HepG2 (cell line): ENCODE results near the gene PLPPR4. TPM values are rescaled to one million over a fixed set of nuclear protein-coding genes. Genes with fewer than 3 reads are reported as not detected.

Experiments
- ATAC-seq: fragments of 200-7000 bp; cut with Tn5 transposase; 3 replicates; pipeline ENCODE4 v1.9.1; 2020; ENCODE audit warnings: mild to moderate bottlenecking, moderate library complexity
- BruUV-seq: library from RNA; stranded (reverse); fragments of 400-500 nt; replicated peaks from 2 replicates; lab custom pipeline; 2021; lab: Mats Ljungman, UMichigan
- CTCF ChIA-PET: fragments of 300-600 bp; formaldehyde crosslinking; extraction: SDS; loops from one replicate; lab custom pipeline; 2021; ENCODE audit warnings: low total read pairs, inconsistent platforms, low intra/inter-chr PET ratio; lab: Yijun Ruan, JAX
- POLR2A ChIA-PET: fragments of 350-600 bp; sonication (Branson Sonifier 250); formaldehyde crosslinking; loops from one replicate; lab custom pipeline; 2020; ENCODE audit warnings: antibody characterized with exemption, inconsistent platforms; lab: Yijun Ruan, JAX
- DNase-seq: peaks from one replicate; pipeline ENCODE4 v3.0.0-alpha.2; 2015; ENCODE audit warnings: low spot score
- FAIRE-seq: peaks from 3 replicates; lab custom pipeline; 2011; peaks lifted over from hg19 to GRCh38; lab: Jason Lieb, UNC
- H2AFZ ChIP-seq: one replicate; pipeline ENCODE4 v1.6.1; 2011; ENCODE audit warnings: low read length, inconsistent platforms
- H3K27ac ChIP-seq: fragments of 300-600 bp; 3 replicates; pipeline ENCODE4 v1.8.0; 2011; ENCODE audit warnings: mixed run types, mild to moderate bottlenecking, mixed read lengths, low read length, inconsistent platforms; ENCODE audit not compliant: insufficient read depth; ENCODE audit errors: extremely low read length
- H3K27me3 ChIP-seq, 2 experiments: fragments of 200-600 bp in 1 of 2; 2 replicates in 1 of 2; 3 replicates in 1 of 2; pipeline versions ENCODE4 v1.6.0 to v1.8.0; 2011; ENCODE audit warnings: low read length in 2 of 2, mild to moderate bottlenecking in 2 of 2, moderate library complexity in 2 of 2, inconsistent platforms in 1 of 2; ENCODE audit not compliant: insufficient read depth in 2 of 2, control insufficient read depth in 1 of 2
- H3K36me3 ChIP-seq, 2 experiments: fragments of 200-600 bp in 1 of 2; replicated peaks in 1 of 2; 2 replicates in 1 of 2; 3 replicates in 1 of 2; pipeline versions ENCODE4 v1.5.1 to v1.8.0; 2011; ENCODE audit warnings: low read length in 2 of 2, inconsistent platforms in 1 of 2; ENCODE audit not compliant: insufficient read depth in 2 of 2, control insufficient read depth in 1 of 2
- H3K4me1 ChIP-seq: 2 replicates; pipeline ENCODE4 v1.5.1; 2012; ENCODE audit warnings: low read length, inconsistent platforms; ENCODE audit not compliant: insufficient read depth
- H3K4me2 ChIP-seq: 2 replicates; pipeline ENCODE4 v1.6.0; 2011; ENCODE audit warnings: low read depth, low read length, inconsistent platforms
- H3K4me3 ChIP-seq, 3 experiments: fragments of 200-600 bp in 1 of 3; sonication (generic), shearing (Covaris generic) in 1 of 3; replicated peaks in 1 of 3; 2 replicates each; pipeline ENCODE4 v1.5.1; 2011 to 2016; ENCODE audit warnings: low read length in 3 of 3, inconsistent platforms in 2 of 3, low read depth in 2 of 3, mild to moderate bottlenecking in 2 of 3, control low read depth in 1 of 3, mixed read lengths in 1 of 3; ENCODE audit not compliant: insufficient read depth in 1 of 3
- H3K79me2 ChIP-seq: one replicate; pipeline ENCODE4 v1.6.1; 2011; ENCODE audit warnings: low read length, inconsistent platforms; ENCODE audit not compliant: insufficient read depth
- H3K9ac ChIP-seq: 2 replicates; pipeline ENCODE4 v1.6.0; 2011; ENCODE audit warnings: mild to moderate bottlenecking, low read depth, low read length, inconsistent platforms; ENCODE audit not compliant: insufficient read depth
- H3K9me3 ChIP-seq: 2 replicates; pipeline ENCODE4 v1.5.1; 2012; ENCODE audit warnings: mild to moderate bottlenecking, low read length
- H4K20me1 ChIP-seq: 2 replicates; pipeline ENCODE4 v1.6.0; 2011; ENCODE audit warnings: inconsistent platforms, mild to moderate bottlenecking, low read length, moderate library complexity; ENCODE audit not compliant: insufficient read depth
- HHEX ChIP-seq: IDR thresholded peaks from 2 replicates; pipeline ENCODE4 v1.6.1; 2016; ENCODE audit warnings: control low read depth
- MAFF ChIP-seq: IDR thresholded peaks from 2 replicates; pipeline ENCODE4 v1.6.1; 2011; ENCODE audit warnings: low read depth, low read length, improper control_type of control experiment
- MAFK ChIP-seq, 2 experiments: IDR thresholded peaks in 1 of 2; conservative IDR thresholded peaks in 1 of 2; 2 replicates each; pipeline ENCODE4 v1.6.1; 2011; ENCODE audit warnings: improper control_type of control experiment in 2 of 2, low read length in 2 of 2
- NFE2L2 ChIP-seq: fragments of 150-350 bp; IDR thresholded peaks from 2 replicates; pipeline ENCODE4 v1.6.1; 2014; ENCODE audit warnings: low read length
- PREB ChIP-seq: sonication (generic); formaldehyde crosslinking; IDR thresholded peaks from 2 replicates; pipeline ENCODE4 v1.4.0; 2020; ENCODE audit warnings: missing genetic modification reagents
- ZNF367 ChIP-seq: sonication (generic); formaldehyde crosslinking; IDR thresholded peaks from 2 replicates; pipeline ENCODE4 v1.4.0; 2020; ENCODE audit warnings: missing genetic modification reagents, borderline replicate concordance
- WGBS: methylation state at CpG from one replicate; pipeline ENCODE4 v1.1.6; 2017; ENCODE audit warnings: low lambda C conversion rate; 5-methylcytosine and 5-hydroxymethylcytosine counted together
- in situ Hi-C: cut with HindIII; loops from 2 replicates; pipeline ENCODE4 v1.10.0; 2017; ENCODE audit warnings: low pct_unique_long_range_greater_than_20kb; ENCODE audit not compliant: extremely low pct_ligation_motif_present
- intact Hi-C: fragments of 100-400 bp; cut with micrococcal nuclease; formaldehyde crosslinking; loops from one replicate; pipeline ENCODE4 v1.10.0; 2022; ENCODE audit not compliant: unreplicated experiment
- polyA plus RNA-seq, 8 experiments: library from polyadenylated mRNA; depleted of rRNA in 3 of 8; stranded (reverse) in 7 of 8; unstranded in 1 of 8; fragments of >200 nt; fragmentation: Illumina TruSeq in 4 of 8; extraction: Trizol in 4 of 8; gene quantifications; 2 replicates each; pipeline versions ENCODE4 v1.2.1 to v1.2.3, GENCODE V29; 2011 to 2016; ENCODE audit warnings: low read depth in 4 of 8, missing spikeins in 1 of 8, mixed read lengths in 1 of 8; ENCODE audit not compliant: insufficient read depth in 1 of 8
- total RNA-seq, 5 experiments: library from RNA; depleted of rRNA; stranded (reverse); fragments of >200 nt; fragmentation: Illumina TruSeq; extraction: Trizol; gene quantifications; 2 replicates each; pipeline ENCODE4 v1.2.3, GENCODE V29; 2016; ENCODE audit warnings: low read depth in 1 of 5
- TF ChIP-seq, protein P1 (sequence below): sonication (generic); formaldehyde crosslinking; IDR thresholded peaks from 2 replicates; pipeline ENCODE4 v1.4.0; 2020; ENCODE audit warnings: mild to moderate bottlenecking, missing genetic modification reagents
- TF ChIP-seq, protein P2 (sequence below): sonication (generic); formaldehyde crosslinking; IDR thresholded peaks from 2 replicates; pipeline ENCODE4 v1.4.0; 2020; ENCODE audit warnings: missing genetic modification reagents

PLPPR4 gene
- total and polyA plus RNA-seq, 2 of the 13 experiments (the other 11 are each of a cell fraction or from before 2014, with no cell fraction given): not detected

DNA sequence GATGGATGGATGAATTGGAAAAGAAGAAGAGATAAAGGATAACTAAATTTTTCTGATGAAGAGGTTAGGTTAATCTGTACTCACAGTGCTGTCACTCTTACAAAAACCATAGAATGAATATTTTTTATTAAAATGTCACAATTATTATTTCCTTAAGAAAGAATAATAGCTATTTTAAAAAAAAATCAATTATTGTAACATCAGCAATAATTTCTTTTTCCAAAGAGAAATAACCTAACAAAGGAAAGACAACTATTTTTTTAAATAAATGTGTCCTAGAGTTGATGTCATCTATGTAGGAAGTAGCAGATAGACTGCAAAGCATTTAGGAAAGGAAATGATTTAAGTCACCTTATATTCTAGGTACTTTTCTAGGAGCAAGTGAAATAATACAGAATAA lies 33.6 kb upstream of the PLPPR4 start:
- ChIA-PET POLR2A (no interaction called here), CTCF (no interaction called here)
- ATAC-seq (no peak), FAIRE-seq (no peak), DNase-seq (no peak)
- H2AFZ ChIP-seq: no peak overlapping the region
- H3K4me1 ChIP-seq: no peaks in the 10 kb centered on the region
- H3K27ac ChIP-seq: no peak overlapping the region
- no peak overlapping the region for H3K9ac ChIP-seq
- H3K27me3 ChIP-seq: no peaks in the 10 kb centered on the region; a peak in 1 of 5 replicates
- H3K4me3 ChIP-seq: no peak overlapping the region
- in situ Hi-C loops: no loop called here
- no peak overlapping the region for H3K4me2 ChIP-seq
- TF ChIP-seq, protein P1, sequence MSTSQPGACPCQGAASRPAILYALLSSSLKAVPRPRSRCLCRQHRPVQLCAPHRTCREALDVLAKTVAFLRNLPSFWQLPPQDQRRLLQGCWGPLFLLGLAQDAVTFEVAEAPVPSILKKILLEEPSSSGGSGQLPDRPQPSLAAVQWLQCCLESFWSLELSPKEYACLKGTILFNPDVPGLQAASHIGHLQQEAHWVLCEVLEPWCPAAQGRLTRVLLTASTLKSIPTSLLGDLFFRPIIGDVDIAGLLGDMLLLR (CRISPR knock-in tag): no peak
- TF ChIP-seq MAFK (conservative IDR thresholded peaks at IDR 0.05 in 1 of 2, IDR thresholded peaks at IDR 0.05 in 1 of 2; ENCODE audit: low read length in 2 of 2) (peak; percentile 40 to 69; a peak in 3 of 4 replicates), HHEX (CRISPR knock-in tag) (no peak), ZNF367 (CRISPR knock-in tag) (no peak), PREB (CRISPR knock-in tag) (no peak), MAFF (peak; percentile 47; the same call in 1 of the 2 replicates)
- BruUV-seq: no TSS peak
- no peaks in the 10 kb centered on the region for H4K20me1 ChIP-seq
- intact Hi-C loops: no loop called here
- H3K36me3 ChIP-seq: no peaks in the 10 kb centered on the region
- no peaks in the 10 kb centered on the region for H3K79me2 ChIP-seq
- no peaks in the 10 kb centered on the region for H3K9me3 ChIP-seq

GRCh38 chr1:99232172-99232571 lies 32.1 kb upstream of the PLPPR4 start:
- POLR2A ChIA-PET: no interaction called here
- 3% methylated on average over 2 of the region's 2 CpGs for whole genome bisulfite sequencing
- FAIRE-seq: no peak
- DNase-seq: no peak
- Histone ChIP-seq H3K9ac (no peak overlapping the region), H3K4me3 (no peak overlapping the region)
- no peak for ATAC-seq
- TF ChIP-seq, protein P2, sequence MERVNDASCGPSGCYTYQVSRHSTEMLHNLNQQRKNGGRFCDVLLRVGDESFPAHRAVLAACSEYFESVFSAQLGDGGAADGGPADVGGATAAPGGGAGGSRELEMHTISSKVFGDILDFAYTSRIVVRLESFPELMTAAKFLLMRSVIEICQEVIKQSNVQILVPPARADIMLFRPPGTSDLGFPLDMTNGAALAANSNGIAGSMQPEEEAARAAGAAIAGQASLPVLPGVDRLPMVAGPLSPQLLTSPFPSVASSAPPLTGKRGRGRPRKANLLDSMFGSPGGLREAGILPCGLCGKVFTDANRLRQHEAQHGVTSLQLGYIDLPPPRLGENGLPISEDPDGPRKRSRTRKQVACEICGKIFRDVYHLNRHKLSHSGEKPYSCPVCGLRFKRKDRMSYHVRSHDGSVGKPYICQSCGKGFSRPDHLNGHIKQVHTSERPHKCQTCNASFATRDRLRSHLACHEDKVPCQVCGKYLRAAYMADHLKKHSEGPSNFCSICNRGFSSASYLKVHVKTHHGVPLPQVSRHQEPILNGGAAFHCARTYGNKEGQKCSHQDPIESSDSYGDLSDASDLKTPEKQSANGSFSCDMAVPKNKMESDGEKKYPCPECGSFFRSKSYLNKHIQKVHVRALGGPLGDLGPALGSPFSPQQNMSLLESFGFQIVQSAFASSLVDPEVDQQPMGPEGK: no peak
- no peak for TF ChIP-seq NFE2L2
- TF ChIP-seq, all 625 proteins: peak for 0
- H3K9me3 ChIP-seq: no peaks in the 10 kb centered on the region
- H2AFZ ChIP-seq: no peak overlapping the region
- CTCF ChIA-PET: no interaction called here
- no TSS peak for BruUV-seq
- no peaks in the 10 kb centered on the region; a peak in 1 of 5 replicates for H3K27me3 ChIP-seq
- intact Hi-C loops (no loop called here), in situ Hi-C loops (no loop called here)
- no peak overlapping the region for H3K27ac ChIP-seq
- no peaks in the 10 kb centered on the region for H4K20me1 ChIP-seq
- H3K79me2 ChIP-seq: no peaks in the 10 kb centered on the region
- H3K36me3 ChIP-seq: no peaks in the 10 kb centered on the region
- H3K4me2 ChIP-seq: no peak overlapping the region
- H3K4me1 ChIP-seq: no peaks in the 10 kb centered on the region
